ENCODE results near the gene GIMAP7.
"Not testable (repeated sequence)": the region's sequence is repeated elsewhere in the genome, so short reads cannot be mapped to it uniquely, and the experiment has no call there.

Gene GIMAP7

GRCh38 chr7:150513758-150514157, 914 bp upstream of the GIMAP7 start:
- DNase-seq (ENCODE audit: low spot score) = no peak

GRCh38 chr7:150515248-150516147, 826 bp downstream of the GIMAP7 start:
- DNase-seq (ENCODE audit: low spot score) = no peak

GRCh38 chr7:150516956-150517745, 2.5 kb downstream of the GIMAP7 start:
- DNase-seq (ENCODE audit: low spot score) = no peak

GRCh38 chr7:150519310-150519709, 4.6 kb downstream of the GIMAP7 start:
- DNase-seq (ENCODE audit: low spot score) = no peak

GRCh38 chr7:150520145-150520544, 5.5 kb downstream of the GIMAP7 start:
- no peak for DNase-seq (ENCODE audit: low spot score)

- DNase-seq (ENCODE audit: low spot score) = not testable (repeated sequence)
Measured at GRCh38 chr7:150522931-150523330, 8.3 kb downstream of the GIMAP7 start.

- DNase-seq (ENCODE audit: low spot score) = no peak
Measured at GRCh38 chr7:150524018-150524417, 9.3 kb downstream of the GIMAP7 start.

GRCh38 chr7:150531704-150532103, 17.0 kb downstream of the GIMAP7 start:
- DNase-seq (ENCODE audit: low spot score) = no peak

GRCh38 chr7:150538259-150538658, 23.6 kb downstream of the GIMAP7 start:
- no peak for DNase-seq (ENCODE audit: low spot score)

GRCh38 chr7:150553163-150553562, 38.5 kb downstream of the GIMAP7 start:
- no peak for DNase-seq (ENCODE audit: low spot score)

GRCh38 chr7:150556521-150557138, 42.0 kb downstream of the GIMAP7 start:
- no peak for DNase-seq (ENCODE audit: low spot score)

- DNase-seq (ENCODE audit: low spot score) = no peak
Measured at GRCh38 chr7:150560486-150560885, 45.8 kb downstream of the GIMAP7 start.

- DNase-seq (ENCODE audit: low spot score) = no peak
Measured at GRCh38 chr7:150562919-150563318, 48.2 kb downstream of the GIMAP7 start.

- DNase-seq (ENCODE audit: low spot score) = no peak
Measured at GRCh38 chr7:150564006-150564405, 49.3 kb downstream of the GIMAP7 start.

GRCh38 chr7:150564566-150564965, 49.9 kb downstream of the GIMAP7 start:
- DNase-seq (ENCODE audit: low spot score) = no peak

- no peak for DNase-seq (ENCODE audit: low spot score)
Measured at GRCh38 chr7:150565239-150565638, 50.6 kb downstream of the GIMAP7 start.

- no peak for DNase-seq (ENCODE audit: low spot score)
Measured at GRCh38 chr7:150566123-150566522, 51.5 kb downstream of the GIMAP7 start.

- DNase-seq (ENCODE audit: low spot score) = no peak
Measured at GRCh38 chr7:150566572-150566971, 51.9 kb downstream of the GIMAP7 start.

GRCh38 chr7:150567169-150567568, 52.5 kb downstream of the GIMAP7 start, which contains the start of gene GIMAP4:
Gene GIMAP4, plus strand, starts transcription at chr7:150567390. Its CDS starts 2,512 bp downstream, at chr7:150569902.
- DNase-seq (ENCODE audit: low spot score) = no peak

- no peak for DNase-seq (ENCODE audit: low spot score)
Measured at GRCh38 chr7:150567871-150568301, 53.2 kb downstream of the GIMAP7 start.

GRCh38 chr7:150568714-150569113, 54.0 kb downstream of the GIMAP7 start:
- DNase-seq (ENCODE audit: low spot score) = no peak

GRCh38 chr7:150569245-150569955, 54.7 kb downstream of the GIMAP7 start:
- no peak for DNase-seq (ENCODE audit: low spot score)

All from kidney tubule cell (primary cell).